DMS79 (cell line): Measurements from ENCODE around the gene RAB11FIP2.

Experiments
- DNase-seq: peaks from one replicate; lab custom pipeline; 2025; lab: John Stamatoyannopoulos, UW

The RAB11FIP2 gene

GRCh38 chr10:118033905-118034304, 12.8 kb downstream of the RAB11FIP2 start:
- DNase-seq, result no peak

GRCh38 chr10:118032564-118032963, 14.2 kb downstream of the RAB11FIP2 start:
- DNase-seq, result no peak

GRCh38 chr10:118031351-118032075, 15.2 kb downstream of the RAB11FIP2 start:
- no peak for DNase-seq

- no peak for DNase-seq
Measured at GRCh38 chr10:118028619-118029018, 18.1 kb downstream of the RAB11FIP2 start.

GRCh38 chr10:118027397-118027796, 19.3 kb downstream of the RAB11FIP2 start:
- no peak for DNase-seq

GRCh38 chr10:118026936-118027335, 19.8 kb downstream of the RAB11FIP2 start:
- no peak for DNase-seq

- no peak for DNase-seq
Measured at GRCh38 chr10:118020365-118020764, 26.4 kb downstream of the RAB11FIP2 start.

- no peak for DNase-seq
Measured at GRCh38 chr10:118017850-118018249, 28.9 kb downstream of the RAB11FIP2 start.

- no peak for DNase-seq
Measured at GRCh38 chr10:118017071-118017740, 29.5 kb downstream of the RAB11FIP2 start.

GRCh38 chr10:118012952-118013525, 33.7 kb downstream of the RAB11FIP2 start:
- no peak for DNase-seq

GRCh38 chr10:118007773-118008172, 39.0 kb downstream of the RAB11FIP2 start:
- DNase-seq, result no peak

- no peak for DNase-seq
Measured at GRCh38 chr10:118003126-118003525, 43.6 kb downstream of the RAB11FIP2 start.

- DNase-seq, result no peak
Measured at GRCh38 chr10:118002581-118002980, 44.2 kb downstream of the RAB11FIP2 start.

- DNase-seq, result no peak
Measured at GRCh38 chr10:117997673-117998072, 49.1 kb downstream of the RAB11FIP2 start.

GRCh38 chr10:117996709-117997108, 50.0 kb downstream of the RAB11FIP2 start:
- DNase-seq, result peak; percentile 0

GRCh38 chr10:117994771-117995170, 52.0 kb downstream of the RAB11FIP2 start:
- DNase-seq, result no peak

- DNase-seq, result no peak
Measured at GRCh38 chr10:117993166-117993565, 53.6 kb downstream of the RAB11FIP2 start.

GRCh38 chr10:117991701-117992100, 55.0 kb downstream of the RAB11FIP2 start:
- no peak for DNase-seq

GRCh38 chr10:117989962-117990361, 56.8 kb downstream of the RAB11FIP2 start:
- DNase-seq, result no peak

- DNase-seq, result no peak
Measured at GRCh38 chr10:117988814-117989213, 57.9 kb downstream of the RAB11FIP2 start.

- no peak for DNase-seq
Measured at GRCh38 chr10:117987244-117987909, 59.4 kb downstream of the RAB11FIP2 start.

GRCh38 chr10:117983961-117984360, 62.8 kb downstream of the RAB11FIP2 start:
- DNase-seq, result no peak
